Trophoblast cell (in vitro differentiated cells and primary cell): ENCODE results near the gene TFB1M.
"Not testable (repeated sequence)": the region's sequence is repeated elsewhere in the genome, so short reads cannot be mapped to it uniquely, and the experiment has no call there.

ENCODE experiments used
- DNase-seq, 2 donors: peaks; one replicate each; pipeline ENCODE4 v3.0.0-alpha.2; 2016
- H2AFZ ChIP-seq: 2 replicates; pipeline ENCODE4 v1.6.1; 2013; ENCODE audit warnings: low read length, moderate library complexity, mild to moderate bottlenecking; ENCODE audit not compliant: insufficient read depth, poor library complexity
- H2AK5ac ChIP-seq: 2 replicates; pipeline ENCODE4 v1.6.1; 2013; ENCODE audit warnings: mild to moderate bottlenecking, low read length
- H2BK120ac ChIP-seq: 2 replicates; pipeline ENCODE4 v1.6.1; 2013; ENCODE audit warnings: low read length, mild to moderate bottlenecking, moderate library complexity; ENCODE audit not compliant: insufficient read depth, poor library complexity
- H2BK12ac ChIP-seq: 2 replicates; pipeline ENCODE4 v1.6.1; 2013; ENCODE audit warnings: mild to moderate bottlenecking, low read length, moderate library complexity
- H2BK5ac ChIP-seq: 2 replicates; pipeline ENCODE4 v1.6.1; 2013; ENCODE audit warnings: low read length, low read depth, moderate library complexity, mild to moderate bottlenecking; ENCODE audit not compliant: poor library complexity
- H3K14ac ChIP-seq: 2 replicates; pipeline ENCODE4 v1.6.1; 2013; ENCODE audit warnings: mild to moderate bottlenecking, low read length
- H3K18ac ChIP-seq: 2 replicates; pipeline ENCODE4 v1.6.1; 2013; ENCODE audit warnings: mild to moderate bottlenecking, low read length
- H3K23ac ChIP-seq: 2 replicates; pipeline ENCODE4 v1.6.1; 2013; ENCODE audit warnings: low read length
- H3K27ac ChIP-seq: 2 replicates; pipeline ENCODE4 v1.5.1; 2013; ENCODE audit warnings: low read depth, mild to moderate bottlenecking, inconsistent platforms, low read length, moderate library complexity
- H3K27me3 ChIP-seq: 2 replicates; pipeline ENCODE4 v1.6.1; 2013; ENCODE audit warnings: inconsistent platforms, mild to moderate bottlenecking, low read length, moderate library complexity; ENCODE audit not compliant: insufficient read depth
- H3K36me3 ChIP-seq, 2 experiments: 1 replicate in 1 of 2; 2 replicates in 1 of 2; pipeline ENCODE4 v1.6.1; 2013; ENCODE audit warnings: low read length in 2 of 2, mild to moderate bottlenecking in 2 of 2, moderate library complexity in 1 of 2; ENCODE audit not compliant: insufficient read depth in 2 of 2, control insufficient read depth in 1 of 2
- H3K4ac ChIP-seq: 2 replicates; pipeline ENCODE4 v1.6.1; 2013; ENCODE audit warnings: low read depth, mild to moderate bottlenecking, low read length, moderate library complexity
- H3K4me1 ChIP-seq, 2 experiments: 1 replicate in 1 of 2; 2 replicates in 1 of 2; pipeline ENCODE4 v1.6.1; 2013; ENCODE audit warnings: low read length in 2 of 2, mild to moderate bottlenecking in 2 of 2, moderate library complexity in 1 of 2; ENCODE audit not compliant: insufficient read depth in 2 of 2, control insufficient read depth in 1 of 2
- H3K4me2 ChIP-seq: 2 replicates; pipeline ENCODE4 v1.6.1; 2013; ENCODE audit warnings: inconsistent platforms, mild to moderate bottlenecking, low read length, moderate library complexity
- H3K4me3 ChIP-seq: 2 replicates; pipeline ENCODE4 v1.5.1; 2013; ENCODE audit warnings: mild to moderate bottlenecking, low read depth, low read length, inconsistent platforms
- H3K79me1 ChIP-seq: one replicate; pipeline ENCODE4 v1.6.1; 2013; ENCODE audit warnings: low read length
- H3K79me2 ChIP-seq: 2 replicates; pipeline ENCODE4 v1.6.1; 2013; ENCODE audit warnings: low read length, mild to moderate bottlenecking; ENCODE audit not compliant: control insufficient read depth, insufficient read depth, poor library complexity
- H3K9ac ChIP-seq: 2 replicates; pipeline ENCODE4 v1.6.1; 2013; ENCODE audit warnings: mild to moderate bottlenecking, low read length
- H3K9me3 ChIP-seq: 2 replicates; pipeline ENCODE4 v1.6.1; 2013; ENCODE audit warnings: low read depth, mild to moderate bottlenecking, control low read depth, inconsistent platforms, low read length; ENCODE audit not compliant: insufficient read depth
- H4K12ac ChIP-seq: 2 replicates; pipeline ENCODE4 v1.6.1; 2013; ENCODE audit warnings: low read depth, mild to moderate bottlenecking, low read length, moderate library complexity
- H4K8ac ChIP-seq: 2 replicates; pipeline ENCODE4 v1.6.1; 2013; ENCODE audit warnings: low read depth, mild to moderate bottlenecking, low read length, moderate library complexity
- H4K91ac ChIP-seq: one replicate; pipeline ENCODE4 v1.6.1; 2013; ENCODE audit warnings: low read depth, mild to moderate bottlenecking, low read length, moderate library complexity
- WGBS: extraction: QIAGEN DNeasy Blood & Tissue Kit; methylation state at CpG from one replicate; pipeline ENCODE4 v1.1.7; 2013; ENCODE audit warnings: missing lambda C conversion rate; ENCODE audit not compliant: insufficient read length, insufficient coverage; ENCODE audit errors: extremely low coverage; 5-methylcytosine and 5-hydroxymethylcytosine counted together

Gene TFB1M

GRCh38 chr6:155335265-155335664, 21.0 kb upstream of the TFB1M start:
- no CpG with 5 or more reads among the region's 1 CpG for WGBS
- H3K36me3 ChIP-seq, result no peaks in the 10 kb centered on the region
- H3K9me3 ChIP-seq, result no peaks in the 10 kb centered on the region
- no peaks in the 10 kb centered on the region for H3K27me3 ChIP-seq
- no peak overlapping the region for H3K18ac ChIP-seq
- H2BK12ac ChIP-seq, result no peak overlapping the region
- no peak overlapping the region for H2AK5ac ChIP-seq
- no peak for DNase-seq
- H3K4me3 ChIP-seq, result no peak overlapping the region
- no peak overlapping the region for H3K14ac ChIP-seq
- H2AFZ ChIP-seq, result no peak overlapping the region
- H2BK5ac ChIP-seq, result no peak overlapping the region
- H3K27ac ChIP-seq, result no peak overlapping the region
- no peak overlapping the region for H4K8ac ChIP-seq
- no peak overlapping the region for H4K12ac ChIP-seq
- no peak overlapping the region for H4K91ac ChIP-seq
- H3K9ac ChIP-seq, result no peak overlapping the region
- no peaks in the 10 kb centered on the region for H3K4me1 ChIP-seq
- no peak overlapping the region for H2BK120ac ChIP-seq
- H3K4me2 ChIP-seq, result no peak overlapping the region
- no peak overlapping the region for H3K23ac ChIP-seq
- H3K4ac ChIP-seq, result no peak overlapping the region
- H3K79me2 ChIP-seq, result no peaks in the 10 kb centered on the region
- H3K79me1 ChIP-seq, result no peaks in the 10 kb centered on the region

- H4K8ac ChIP-seq, H3K4me2 ChIP-seq, H2AK5ac ChIP-seq, H3K79me1 ChIP-seq, H3K27ac ChIP-seq, H3K79me2 ChIP-seq, H3K27me3 ChIP-seq, H3K18ac ChIP-seq, H3K4ac ChIP-seq, H2BK12ac ChIP-seq, H3K23ac ChIP-seq, H2AFZ ChIP-seq, H3K4me3 ChIP-seq, DNase-seq, H3K9me3 ChIP-seq, H2BK5ac ChIP-seq, H2BK120ac ChIP-seq, H3K4me1 ChIP-seq, H3K9ac ChIP-seq, H3K14ac ChIP-seq, H4K91ac ChIP-seq, H4K12ac ChIP-seq, H3K36me3 ChIP-seq: not testable (repeated sequence)
- WGBS, result no CpG with 5 or more reads among the region's 7 CpGs
Measured at GRCh38 chr6:155334073-155334472, 19.8 kb upstream of the TFB1M start.

- Histone ChIP-seq H3K4ac (no peak overlapping the region), H4K8ac (no peak overlapping the region), H3K4me3 (no peak overlapping the region), H3K9ac (no peak overlapping the region), H2BK5ac (no peak overlapping the region), H4K91ac (no peak overlapping the region), H3K4me2 (no peak overlapping the region), H3K18ac (no peak overlapping the region), H2AFZ (no peak overlapping the region), H2BK120ac (no peak overlapping the region), H3K23ac (no peak overlapping the region), H3K27ac (no peak overlapping the region), H2BK12ac (no peak overlapping the region), H3K14ac (no peak overlapping the region), H3K79me1 (no peaks in the 10 kb centered on the region), H3K4me1 (no peaks in the 10 kb centered on the region), H2AK5ac (no peak overlapping the region), H3K79me2 (no peaks in the 10 kb centered on the region), H4K12ac (no peak overlapping the region), H3K9me3 (no peaks in the 10 kb centered on the region), H3K36me3 (no peaks in the 10 kb centered on the region), H3K27me3 (no peaks in the 10 kb centered on the region)
- no peak for DNase-seq
- no CpG with 5 or more reads among the region's 5 CpGs for WGBS
Measured at GRCh38 chr6:155333414-155333813, 19.1 kb upstream of the TFB1M start.

GRCh38 chr6:155330922-155331321, 16.6 kb upstream of the TFB1M start:
- Histone ChIP-seq H3K79me2 (no peaks in the 10 kb centered on the region), H3K36me3 (no peaks in the 10 kb centered on the region), H3K4me1 (no peaks in the 10 kb centered on the region), H3K79me1 (no peaks in the 10 kb centered on the region), H2BK12ac (no peak overlapping the region), H3K4me2 (no peak overlapping the region), H3K4ac (no peak overlapping the region), H3K27me3 (no peaks in the 10 kb centered on the region), H3K27ac (no peak overlapping the region), H4K8ac (no peak overlapping the region), H4K91ac (no peak overlapping the region), H2BK120ac (no peak overlapping the region), H3K23ac (no peak overlapping the region), H4K12ac (no peak overlapping the region), H3K14ac (no peak overlapping the region), H3K9ac (no peak overlapping the region), H3K18ac (no peak overlapping the region), H3K4me3 (no peak overlapping the region), H3K9me3 (no peaks in the 10 kb centered on the region), H2AFZ (no peak overlapping the region), H2BK5ac (no peak overlapping the region), H2AK5ac (no peak overlapping the region)
- DNase-seq, result no peak
- no CpG with 5 or more reads among the region's 6 CpGs for WGBS
